NCI-H1417 (cell line): Measurements from ENCODE around the gene KCNK7.
"Not testable (repeated sequence)": the region's sequence is repeated elsewhere in the genome, so short reads cannot be mapped to it uniquely, and the experiment has no call there.

Experiments used
- DNase-seq, 3 experiments: peaks; one replicate each; lab custom pipeline; 2025; lab: John Stamatoyannopoulos, UW

Gene KCNK7

DNA sequence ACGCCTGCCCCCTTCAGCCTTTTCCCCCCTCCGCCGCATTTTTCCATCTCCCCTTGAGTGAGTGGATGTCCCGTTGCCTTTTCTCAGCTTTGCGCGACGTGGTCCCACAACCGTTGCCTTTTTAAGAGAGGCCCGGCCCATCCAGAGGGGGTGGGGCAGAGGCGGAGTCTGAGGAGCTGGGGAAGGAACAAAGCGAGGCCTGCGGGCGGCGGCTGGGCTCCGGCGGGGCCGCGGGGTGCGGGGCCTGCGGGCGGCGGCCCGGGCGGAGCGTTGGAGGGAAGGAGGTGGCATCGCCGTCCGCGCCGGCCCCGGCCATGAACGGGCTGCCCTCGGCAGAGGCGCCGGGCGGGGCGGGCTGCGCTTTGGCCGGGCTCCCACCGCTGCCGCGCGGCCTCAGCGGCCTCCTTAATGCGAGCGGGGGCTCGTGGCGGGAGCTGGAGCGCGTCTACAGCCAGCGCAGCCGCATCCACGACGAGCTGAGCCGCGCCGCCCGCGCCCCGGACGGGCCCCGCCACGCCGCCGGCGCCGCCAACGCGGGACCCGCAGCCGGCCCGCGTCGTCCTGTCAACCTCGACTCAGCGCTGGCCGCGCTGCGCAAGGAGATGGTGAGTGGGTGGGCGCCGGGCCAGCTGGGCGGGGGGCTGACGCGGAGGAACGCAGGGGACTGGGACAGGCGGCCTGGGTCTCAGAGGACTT, 23.1 kb downstream of the KCNK7 start, which contains the start of gene FAM89B:
Gene FAM89B, plus strand, starts transcription at position 183 of the 696 bp plus-strand sequence. Its CDS starts 132 bp downstream, at position 315.
- peak in 1 of 3 experiments; percentile 69 for DNase-seq

DNA sequence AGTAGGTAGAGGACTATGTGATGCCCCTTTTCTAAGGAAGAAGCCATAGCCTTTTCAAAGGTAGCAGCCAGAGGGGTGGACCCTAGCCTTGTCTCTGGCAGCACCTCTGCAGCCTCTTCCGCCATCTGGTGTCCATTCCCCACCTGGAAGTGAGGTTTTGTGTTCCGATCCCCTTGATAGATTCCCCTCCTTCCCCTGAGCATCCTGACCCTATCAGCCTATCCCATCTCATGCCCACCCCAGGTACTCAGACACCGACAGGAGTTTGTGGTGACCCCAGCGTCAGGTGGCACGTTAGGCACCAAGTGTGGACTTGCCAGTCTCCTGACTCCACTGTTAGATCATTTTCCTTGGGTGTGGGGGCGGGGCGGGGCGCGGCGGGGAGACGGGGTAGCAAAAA, 23.7 kb downstream of the KCNK7 start:
- DNase-seq: no peak

DNA sequence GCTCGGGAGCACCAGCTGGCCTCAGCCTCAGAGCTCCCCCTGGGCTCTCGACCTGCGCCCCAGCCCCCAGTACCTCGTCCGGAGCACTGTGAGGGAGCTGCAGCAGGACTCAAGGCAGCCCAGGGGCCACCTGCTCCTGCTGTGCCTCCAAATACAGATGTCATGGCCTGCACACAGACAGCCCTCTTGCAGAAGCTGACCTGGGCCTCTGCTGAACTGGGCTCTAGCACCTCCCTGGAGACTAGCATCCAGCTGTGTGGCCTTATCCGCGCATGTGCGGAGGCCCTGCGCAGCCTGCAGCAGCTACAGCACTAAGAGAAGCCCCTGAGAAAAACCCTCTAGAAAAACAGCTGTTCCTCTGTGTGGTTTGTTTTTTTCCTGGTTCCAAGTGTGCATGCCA, 24.2 kb downstream of the KCNK7 start:
- no peak for DNase-seq

DNA sequence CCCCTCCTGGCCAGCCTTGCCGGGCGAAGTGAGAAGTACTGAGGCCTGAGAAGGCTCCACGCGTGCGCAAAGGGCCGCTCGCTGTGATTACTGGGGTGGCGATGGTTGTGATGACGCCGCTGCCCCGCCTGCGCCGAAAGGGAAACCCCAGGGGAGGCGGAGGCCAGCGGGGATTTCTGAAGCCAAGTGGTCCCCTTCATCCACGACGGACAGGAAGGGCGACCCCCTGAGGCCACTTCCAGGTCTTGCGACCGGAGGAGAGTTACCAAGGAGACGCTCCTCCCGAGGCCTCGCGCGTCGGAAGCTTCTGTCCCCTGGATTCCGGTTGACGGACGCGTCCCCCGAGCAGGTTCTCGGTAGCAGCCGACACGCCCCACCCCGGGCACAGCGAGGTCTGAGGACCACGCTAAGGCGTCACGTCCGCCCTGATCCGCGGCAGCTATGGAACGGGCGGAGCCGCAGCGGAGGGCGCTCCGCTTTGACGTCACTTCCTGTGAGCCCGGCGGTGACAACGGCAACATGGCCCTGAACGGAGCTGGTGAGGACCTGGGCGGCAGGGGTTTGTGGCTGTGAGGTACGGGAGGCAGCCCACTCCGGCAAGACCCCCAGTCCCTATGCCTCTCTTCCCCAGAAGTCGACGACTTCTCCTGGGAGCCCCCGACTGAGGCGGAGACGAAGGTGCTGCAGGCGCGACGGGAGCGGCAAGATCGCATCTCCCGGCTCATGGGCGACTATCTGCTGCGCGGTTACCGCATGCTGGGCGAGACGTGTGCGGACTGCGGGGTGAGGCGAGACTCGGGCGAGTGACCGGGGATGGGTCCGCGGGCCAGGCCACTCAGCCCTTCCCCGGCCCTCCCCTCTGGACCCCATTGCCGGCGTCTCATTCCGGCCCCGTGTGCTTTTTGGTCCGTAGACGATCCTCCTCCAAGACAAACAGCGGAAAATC, 25.4 kb downstream of the KCNK7 start, which contains the start of gene ZNRD2:
Gene ZNRD2, plus strand, starts transcription at position 505 of the 946 bp plus-strand sequence. Its CDS starts 15 bp downstream, at position 520.
- DNase-seq: peak; percentile 96 to 99 (median 98)

DNA sequence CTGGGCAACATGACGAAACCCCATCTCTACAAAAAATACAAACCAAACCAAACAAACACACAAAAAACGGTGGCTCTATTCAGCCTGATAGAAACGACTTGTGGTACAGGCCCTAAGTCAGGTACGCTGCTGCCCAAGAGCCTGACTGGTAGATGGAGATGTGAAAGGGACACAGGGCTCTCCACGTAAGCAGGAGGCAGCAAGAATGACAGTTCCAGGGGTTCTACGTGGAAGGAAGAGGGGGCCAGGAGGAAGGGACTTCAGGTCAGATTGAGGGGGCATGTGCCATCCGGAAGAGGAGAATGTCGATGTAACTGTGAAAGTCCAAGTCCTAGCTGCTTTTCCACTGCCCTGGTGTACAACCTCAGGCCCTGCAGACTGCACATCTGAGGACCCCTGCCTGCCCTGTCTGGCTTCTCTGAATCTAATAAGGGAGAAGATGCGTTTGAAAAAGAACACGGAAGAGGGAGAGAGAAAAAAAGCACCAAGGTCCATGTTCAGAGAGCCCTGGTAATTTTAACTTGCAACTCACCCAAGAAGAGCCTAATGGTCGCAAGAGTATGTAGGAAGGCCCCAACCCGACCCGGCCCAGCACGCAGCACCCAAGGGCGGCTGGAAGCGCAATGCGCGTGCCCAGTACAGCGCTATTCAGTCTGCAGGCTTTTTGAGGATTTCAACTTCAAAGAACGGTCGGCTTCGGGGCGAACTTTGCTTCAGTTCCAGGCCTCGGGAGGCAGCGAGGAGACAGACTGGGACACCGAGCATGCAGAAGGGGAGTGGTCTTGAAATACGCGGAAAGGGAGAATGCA, 26.2 kb downstream of the KCNK7 start:
- peak in 1 of 3 experiments; percentile 59 for DNase-seq

DNA sequence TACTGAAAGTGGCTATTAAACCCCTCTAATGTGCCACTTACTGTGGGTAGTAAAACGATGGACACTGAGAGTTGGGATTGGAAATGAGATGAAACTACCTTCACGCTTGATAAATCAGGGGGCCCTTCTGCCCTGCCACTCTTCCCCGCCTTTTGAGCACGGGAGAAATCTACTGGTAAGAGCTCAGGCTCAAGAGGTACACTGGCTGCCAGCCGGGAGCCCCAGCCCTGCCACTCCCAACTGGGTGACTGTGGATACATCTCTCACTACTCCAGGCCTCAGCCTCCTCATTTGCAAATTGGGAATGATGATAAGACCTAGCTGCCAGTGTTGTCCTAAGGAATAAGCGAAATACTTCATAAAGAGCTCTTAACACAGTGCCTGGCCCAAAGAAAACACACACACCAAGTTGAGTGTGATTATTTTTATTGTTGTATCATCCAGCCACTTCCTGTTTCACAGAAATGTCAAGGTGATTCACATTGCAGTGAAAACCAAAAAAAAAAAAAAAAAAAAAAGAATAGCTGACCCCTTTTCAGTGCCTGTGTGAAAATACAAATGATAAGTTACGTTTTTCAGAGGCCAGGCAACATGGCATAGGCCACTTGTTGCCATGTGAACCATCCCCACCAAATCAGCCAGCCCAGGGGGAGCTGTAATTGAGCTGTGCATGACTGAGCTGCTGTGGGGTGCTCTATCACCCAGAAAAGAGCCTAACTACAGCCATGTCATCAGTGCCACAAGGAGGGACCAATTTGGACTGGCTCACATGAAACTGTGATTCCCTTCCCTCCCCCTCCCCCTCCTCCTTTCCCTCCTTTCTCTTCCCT, 29.8 kb downstream of the KCNK7 start:
- DNase-seq: peak in 1 of 3 experiments; percentile 81

DNA sequence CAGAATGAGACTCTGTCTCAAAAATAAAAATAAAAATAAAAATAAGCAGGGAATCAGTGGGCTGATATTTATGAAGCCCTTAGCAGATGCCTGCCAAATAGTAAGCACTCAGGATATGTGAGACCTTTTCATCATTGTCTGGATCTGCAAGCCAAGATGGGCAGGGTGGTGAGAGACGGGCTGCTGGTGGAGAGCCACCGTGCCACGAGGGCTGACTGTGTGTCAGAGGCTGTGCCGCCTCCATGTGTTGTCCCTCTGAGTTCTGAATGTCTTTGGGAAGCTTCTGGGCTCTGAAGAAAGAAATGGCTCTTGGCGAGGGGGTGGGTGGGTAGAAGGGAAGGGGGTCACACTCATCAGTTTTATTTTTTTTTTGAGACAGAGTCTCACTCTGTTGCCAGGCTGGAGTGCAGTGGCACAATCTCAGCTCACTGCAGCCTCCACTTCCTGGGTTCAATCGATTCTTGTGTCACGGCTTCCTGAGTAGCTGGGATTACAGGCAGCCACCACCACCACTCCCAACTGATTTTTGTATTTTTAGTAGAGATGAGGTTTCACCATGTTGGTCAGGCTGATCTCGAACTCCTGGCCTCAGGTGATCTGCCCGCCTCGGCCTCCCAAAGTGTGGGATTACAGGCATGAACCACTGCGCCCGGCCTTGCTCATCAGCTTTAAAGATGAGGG, 30.6 kb downstream of the KCNK7 start:
- not testable (repeated sequence) for DNase-seq

DNA sequence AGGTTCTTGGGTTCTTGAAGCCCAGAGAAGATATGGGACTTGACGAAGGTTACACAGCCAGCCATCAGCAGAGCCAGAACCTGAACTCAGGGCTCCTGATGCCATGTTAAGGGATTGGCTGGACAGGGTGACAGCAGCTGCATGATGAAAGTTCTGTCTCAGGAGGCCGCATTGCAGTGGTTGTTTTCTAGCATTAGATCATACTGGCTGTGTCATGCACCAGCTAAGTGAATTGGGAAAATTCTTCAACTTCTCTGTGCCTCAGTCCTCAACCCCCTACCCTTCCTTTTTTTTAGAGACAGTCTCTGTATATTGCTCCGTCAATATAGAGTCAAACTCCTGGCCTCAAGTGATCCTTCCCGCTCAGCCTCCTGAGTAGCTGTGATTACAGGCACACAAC, 32.0 kb downstream of the KCNK7 start:
- DNase-seq: no peak

DNA sequence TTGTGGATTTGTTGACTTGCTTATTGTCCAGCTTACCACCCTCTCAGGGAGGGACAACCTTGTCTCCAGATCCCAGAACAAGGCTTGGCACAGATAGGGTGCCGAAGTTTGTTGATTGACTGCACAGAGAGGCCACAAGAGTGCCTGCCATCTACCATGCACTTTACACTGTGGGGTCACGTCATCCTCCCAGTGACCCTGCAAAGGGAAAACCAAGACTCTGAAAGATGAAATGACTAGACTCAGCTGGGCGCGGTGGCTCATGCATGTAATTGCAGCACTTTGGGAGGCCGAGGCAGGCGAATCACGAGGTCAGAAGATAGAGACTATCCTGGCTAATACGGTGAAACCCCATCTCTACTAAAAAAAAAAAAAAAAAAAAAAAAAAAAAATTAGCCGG, 32.8 kb downstream of the KCNK7 start:
- no peak for DNase-seq

DNA sequence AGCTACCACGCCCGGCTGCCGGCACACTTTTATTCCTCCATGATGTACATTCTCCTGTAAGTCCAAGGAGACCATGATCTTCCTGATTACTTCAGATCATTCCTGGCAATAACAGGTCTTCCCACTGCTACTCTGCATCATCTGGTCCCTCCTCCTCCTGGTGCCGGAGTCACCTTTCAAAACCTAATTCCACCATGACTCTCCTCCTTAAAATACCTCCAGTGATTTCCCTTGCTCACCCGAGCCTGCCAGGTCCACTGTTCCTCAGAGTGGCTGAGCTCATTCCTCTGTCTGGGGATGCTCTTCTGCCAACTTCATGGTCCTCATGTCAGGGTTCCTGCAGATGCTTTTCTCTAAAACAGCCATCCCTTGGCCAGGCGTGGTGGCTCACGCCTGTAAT, 33.6 kb downstream of the KCNK7 start:
- no peak for DNase-seq

DNA sequence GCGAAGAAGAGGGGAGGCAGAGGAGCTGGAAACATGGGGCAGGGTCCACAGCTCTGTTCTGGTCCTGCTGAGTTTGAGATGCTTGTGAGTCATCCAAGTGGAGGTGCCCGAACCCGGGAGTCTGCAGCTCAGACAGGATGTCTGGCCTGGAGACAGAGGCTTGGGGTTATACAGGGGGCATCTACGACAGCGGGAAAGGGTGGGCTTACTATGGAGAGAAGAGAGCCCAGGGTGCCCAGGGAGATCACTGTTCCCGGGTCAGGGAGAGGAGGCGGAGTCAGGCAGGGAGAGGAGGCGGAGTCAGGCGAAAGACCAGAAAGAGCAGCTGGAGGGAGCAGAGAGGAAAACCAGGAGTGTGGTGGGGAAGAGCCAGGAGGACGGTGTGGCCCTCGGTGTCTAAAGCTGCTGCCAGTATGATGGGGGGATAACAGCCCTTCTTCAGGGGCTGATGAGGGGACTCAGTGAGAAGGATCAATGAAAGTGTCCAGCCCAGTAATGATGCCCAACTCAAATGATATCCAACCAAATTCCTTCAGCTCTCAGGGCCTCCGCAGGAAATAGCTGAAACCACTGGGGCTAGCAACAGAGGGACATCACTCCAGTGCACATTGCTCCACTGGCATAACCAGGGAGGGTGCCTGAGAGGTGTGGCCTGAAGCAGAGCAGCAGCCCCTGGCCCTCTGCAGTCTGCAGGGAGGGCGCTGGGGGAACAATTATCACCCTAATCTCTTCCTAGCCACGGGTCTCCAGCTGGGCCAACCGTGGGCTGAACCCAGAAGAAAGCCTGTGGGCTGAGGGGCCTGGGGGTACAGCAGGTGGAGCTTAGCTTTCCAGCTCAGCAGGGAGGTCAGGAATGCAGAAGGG, 34.8 kb downstream of the KCNK7 start:
- DNase-seq: peak; percentile 19 to 67 (median 37)

DNA sequence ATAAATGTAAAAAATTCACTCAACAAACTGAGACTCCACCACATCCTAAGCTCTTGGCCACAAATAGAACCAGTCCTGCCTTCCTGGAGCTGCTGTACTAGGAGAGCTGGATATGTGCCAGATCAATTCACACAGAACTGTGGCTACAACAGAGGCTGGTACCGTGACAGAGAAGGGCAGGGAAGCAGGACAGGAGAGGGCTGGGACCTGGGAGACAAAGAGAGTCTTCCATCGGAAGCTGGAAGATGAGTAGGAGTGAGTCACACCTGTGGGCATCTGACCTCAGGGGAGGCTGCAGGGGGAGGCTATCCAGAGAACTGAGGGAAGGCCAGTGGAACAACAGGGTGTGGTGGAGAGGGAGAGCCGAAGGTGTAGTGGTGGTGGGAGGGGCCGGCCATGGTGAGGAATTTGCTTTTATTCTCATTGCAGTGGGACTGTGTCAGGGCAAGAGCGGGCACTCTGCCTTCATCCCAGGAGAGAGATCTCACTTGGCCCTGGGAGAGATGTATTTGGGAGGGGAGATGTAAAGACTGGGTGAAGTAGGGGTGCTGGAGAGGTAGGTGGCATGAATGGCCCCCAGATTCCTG, 35.6 kb downstream of the KCNK7 start:
- DNase-seq: peak; percentile 40 to 64 (median 46)

DNA sequence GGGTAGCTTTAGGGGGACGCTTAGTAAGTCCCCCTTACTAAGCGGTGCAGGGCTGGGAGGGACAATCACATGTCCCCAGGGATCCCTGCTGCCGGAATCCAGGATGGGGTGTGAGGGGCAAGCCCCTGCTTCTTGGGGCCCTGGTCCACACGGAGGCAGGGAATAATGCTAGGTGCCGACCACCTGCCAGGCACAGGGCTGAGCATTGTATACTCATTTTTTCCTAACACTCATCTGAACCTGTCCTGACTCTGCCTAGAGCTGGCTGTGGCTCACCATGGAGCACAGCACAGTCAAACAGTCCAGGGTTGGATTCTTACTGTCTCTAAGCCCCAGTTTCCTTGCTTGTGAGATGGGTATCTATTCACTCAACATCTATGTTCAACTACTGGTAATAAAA, 36.1 kb downstream of the KCNK7 start:
- no peak for DNase-seq

DNA sequence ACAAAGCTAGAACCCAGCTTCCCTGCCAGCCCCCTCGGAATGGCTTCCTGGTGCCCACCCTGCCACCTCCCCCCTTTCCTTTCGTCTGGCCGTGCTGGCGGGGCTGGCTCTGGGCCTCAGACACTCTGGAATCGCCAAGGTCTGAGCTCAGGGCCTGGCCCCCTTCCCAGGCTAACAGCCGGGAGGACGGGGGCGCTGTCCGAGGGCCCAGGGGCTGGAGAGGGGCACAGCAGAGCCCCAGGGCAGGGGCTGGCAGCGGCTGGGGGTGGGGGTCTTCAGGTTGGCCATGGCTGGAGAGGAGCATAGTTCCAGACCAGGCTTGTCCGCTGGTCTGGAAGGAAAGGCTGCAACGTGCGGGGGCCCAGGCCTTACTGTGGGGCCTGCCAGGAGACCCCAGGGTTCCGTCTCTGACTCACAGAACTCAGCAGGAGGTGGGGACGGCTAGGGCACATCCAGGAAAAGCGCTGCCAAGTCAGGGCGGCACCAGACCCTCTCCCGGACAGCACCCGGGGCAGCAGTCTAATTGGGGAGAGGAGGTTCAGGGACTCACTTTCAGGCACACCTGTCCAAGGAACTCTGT, 36.6 kb downstream of the KCNK7 start:
- peak in 2 of 3 experiments; percentile 42 to 51 for DNase-seq

DNA sequence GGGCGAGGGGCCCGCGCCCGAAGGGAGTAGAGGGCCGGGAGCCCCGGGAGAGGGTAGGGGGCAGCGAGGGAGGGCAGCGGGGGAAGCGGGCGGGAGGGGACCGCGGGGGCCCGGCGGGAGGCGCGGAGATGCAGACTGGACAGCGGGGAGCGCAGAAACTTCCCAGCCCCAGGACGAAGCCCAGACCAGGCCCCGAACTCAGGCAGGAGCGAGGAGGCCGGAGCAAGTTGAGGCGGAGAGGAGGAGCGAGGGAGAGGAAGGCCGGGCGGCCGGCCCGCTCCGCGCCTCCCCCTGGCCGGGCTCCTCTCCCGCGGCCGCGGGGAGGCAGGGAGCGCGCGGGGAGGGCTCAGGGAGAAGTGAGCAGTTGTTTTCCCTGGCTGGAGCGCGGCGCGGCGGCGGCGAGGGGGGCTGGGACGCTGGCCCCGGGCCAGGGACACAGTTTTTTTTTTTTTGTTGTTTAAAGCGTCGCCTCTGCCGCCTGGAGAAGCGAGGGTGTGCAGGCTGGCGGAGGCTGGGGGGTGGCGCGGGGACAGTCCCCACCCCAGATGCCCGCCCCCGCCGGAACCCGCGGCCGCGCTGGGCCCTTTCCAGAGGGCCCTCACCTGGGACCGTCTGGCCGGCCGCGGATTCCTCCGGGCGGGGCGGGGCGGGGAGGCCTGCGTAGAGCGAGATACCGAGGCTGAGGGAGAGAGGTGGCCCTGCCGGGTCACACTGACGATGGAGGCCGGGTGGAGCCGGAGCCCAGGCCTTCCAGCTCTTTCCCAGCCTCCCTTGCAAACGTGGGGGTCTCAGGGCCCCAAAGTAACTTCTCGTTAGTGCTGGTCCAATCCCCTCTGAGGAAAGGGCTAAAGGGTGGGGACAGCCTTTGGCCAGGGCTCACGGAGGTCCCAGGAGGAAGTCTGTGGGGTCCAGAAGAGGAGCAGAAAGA, 37.3 kb downstream of the KCNK7 start, which contains the start of gene LTBP3:
Gene LTBP3, minus strand, starts transcription at position 358 of the 928 bp plus-strand sequence. CDS start 400 bp downstream, outside the sequence.
- peak; percentile 29 to 87 (median 75) for DNase-seq

DNA sequence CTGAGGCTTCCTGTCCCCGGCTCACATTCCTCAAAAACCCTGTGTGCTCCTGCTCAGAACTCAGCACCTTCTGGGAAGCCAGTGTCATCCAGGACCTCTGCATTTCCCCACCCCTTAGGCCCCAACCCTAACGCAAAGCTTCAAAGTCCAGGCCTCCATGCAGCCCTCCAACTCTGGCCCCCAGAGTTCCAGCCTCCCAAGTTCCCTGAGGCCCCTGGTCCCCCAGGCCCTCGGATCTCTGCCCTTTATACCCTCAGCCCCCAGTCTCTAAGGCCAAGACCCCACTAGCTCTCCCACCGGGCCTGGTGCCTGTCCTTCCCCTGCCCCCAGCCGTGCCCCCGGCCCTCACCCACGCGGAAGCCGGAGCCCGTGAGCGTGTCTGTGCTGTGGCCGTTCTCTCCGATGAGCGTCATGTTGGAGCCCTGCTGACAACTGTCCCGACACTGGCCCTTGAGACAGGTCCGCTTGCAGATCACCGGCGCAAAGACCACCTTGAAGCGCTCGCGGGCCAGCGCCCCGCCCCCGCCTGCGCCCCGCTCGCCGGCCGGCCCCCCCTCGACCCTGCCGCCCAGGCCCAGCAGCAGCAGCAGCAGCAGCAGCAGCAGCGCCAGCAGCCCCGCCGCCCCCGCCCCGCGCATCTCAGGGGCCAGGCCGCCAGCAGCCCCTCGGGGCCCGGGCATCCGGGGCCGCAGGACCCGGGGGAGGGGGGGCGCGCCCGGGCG, 38.2 kb downstream of the KCNK7 start:
- peak in 2 of 3 experiments; percentile 51 to 62 for DNase-seq
